Fibroblast of lung (primary cell): Measurements from ENCODE around the gene SLC2A5. TPM values are rescaled to one million over a fixed set of nuclear protein-coding genes. Genes with fewer than 3 reads are reported as not detected.

ENCODE experiments used
- DNase-seq, 2 donors: peaks; one replicate each; pipeline versions ENCODE4 v3.0.0 to v3.0.0-alpha.2; 2010; ENCODE audit warnings: low read depth in 2 of 2
- H2AFZ ChIP-seq: 2 replicates; pipeline ENCODE4 v1.5.1; 2012; ENCODE audit warnings: low read length, control low read depth, inconsistent platforms
- H3K27ac ChIP-seq: 2 replicates; pipeline ENCODE4 v1.5.1; 2011; ENCODE audit warnings: low read length, control low read depth; ENCODE audit not compliant: insufficient read depth
- H3K27me3 ChIP-seq: 2 replicates; pipeline ENCODE4 v1.5.1; 2011; ENCODE audit warnings: mild to moderate bottlenecking, low read length; ENCODE audit not compliant: control insufficient read depth, insufficient read depth
- H3K36me3 ChIP-seq: 2 replicates; pipeline ENCODE4 v1.5.1; 2011; ENCODE audit warnings: low read length; ENCODE audit not compliant: control insufficient read depth, insufficient read depth
- H3K4me1 ChIP-seq: 2 replicates; pipeline ENCODE4 v1.5.1; 2011; ENCODE audit warnings: low read length; ENCODE audit not compliant: control insufficient read depth, insufficient read depth; ENCODE audit errors: extremely low read depth
- H3K4me2 ChIP-seq: 2 replicates; pipeline ENCODE4 v1.5.1; 2011; ENCODE audit warnings: low read length, control low read depth; ENCODE audit not compliant: insufficient read depth; ENCODE audit errors: extremely low read depth
- H3K4me3 ChIP-seq, 4 experiments: fragments of 200-600 bp in 1 of 4; sonication (generic) in 1 of 4; replicated peaks in 1 of 4; 2 replicates each; pipeline ENCODE4 v1.5.1; 2011 to 2016; ENCODE audit warnings: low read length in 4 of 4, low read depth in 3 of 4, mild to moderate bottlenecking in 3 of 4, control low read depth in 2 of 4, inconsistent platforms in 1 of 4, mixed read lengths in 1 of 4; ENCODE audit not compliant: insufficient read depth in 1 of 4; ENCODE audit errors: control extremely low read depth in 1 of 4
- H3K79me2 ChIP-seq: 2 replicates; pipeline ENCODE4 v1.5.1; 2012; ENCODE audit warnings: mild to moderate bottlenecking, low read length, inconsistent platforms; ENCODE audit not compliant: control insufficient read depth, insufficient read depth
- H3K9ac ChIP-seq: 2 replicates; pipeline ENCODE4 v1.5.1; 2011; ENCODE audit warnings: mild to moderate bottlenecking, low read length, control low read depth; ENCODE audit not compliant: insufficient read depth
- H3K9me3 ChIP-seq: 2 replicates; pipeline ENCODE4 v1.5.1; 2012; ENCODE audit warnings: low read depth, low read length; ENCODE audit not compliant: control insufficient read depth, insufficient read depth
- H4K20me1 ChIP-seq: 2 replicates; pipeline ENCODE4 v1.5.1; 2011; ENCODE audit warnings: low read length; ENCODE audit not compliant: control insufficient read depth, insufficient read depth; ENCODE audit errors: extremely low read depth
- EZH2 ChIP-seq: IDR thresholded peaks from 2 replicates; pipeline ENCODE4 v1.5.1; 2012; ENCODE audit warnings: low read length, control low read depth, mild to moderate bottlenecking; ENCODE audit errors: missing control alignments
- polyA plus RNA-seq, 2 donors: library from polyadenylated mRNA; depleted of rRNA in 1 of 2; stranded (reverse) in 1 of 2; unstranded in 1 of 2; fragments of >200 nt; gene quantifications; 2 replicates each; pipeline ENCODE4 v1.2.1, GENCODE V29; 2011 to 2012; ENCODE audit warnings: missing spikeins in 1 of 2
- total RNA-seq: library from RNA; depleted of rRNA; stranded (reverse); fragments of >200 nt; gene quantifications from 2 replicates; pipeline ENCODE4 v1.2.1, GENCODE V29; 2014
- TF ChIP-seq, protein P1 (sequence below), 2 donors: IDR thresholded peaks in 1 of 2; conservative IDR thresholded peaks in 1 of 2; 1 replicate in 1 of 2; 2 replicates in 1 of 2; pipeline ENCODE4 v1.5.1; 2011 to 2012; ENCODE audit warnings: low read length in 2 of 2, control low read depth in 1 of 2, inconsistent platforms in 1 of 2, low read depth in 1 of 2, mild to moderate bottlenecking in 1 of 2

SLC2A5 gene
- total and polyA plus RNA-seq, 2 donors (not counting 1 experiment from before 2014, with no cell fraction given), result 0.83 to 5.8 TPM

DNA sequence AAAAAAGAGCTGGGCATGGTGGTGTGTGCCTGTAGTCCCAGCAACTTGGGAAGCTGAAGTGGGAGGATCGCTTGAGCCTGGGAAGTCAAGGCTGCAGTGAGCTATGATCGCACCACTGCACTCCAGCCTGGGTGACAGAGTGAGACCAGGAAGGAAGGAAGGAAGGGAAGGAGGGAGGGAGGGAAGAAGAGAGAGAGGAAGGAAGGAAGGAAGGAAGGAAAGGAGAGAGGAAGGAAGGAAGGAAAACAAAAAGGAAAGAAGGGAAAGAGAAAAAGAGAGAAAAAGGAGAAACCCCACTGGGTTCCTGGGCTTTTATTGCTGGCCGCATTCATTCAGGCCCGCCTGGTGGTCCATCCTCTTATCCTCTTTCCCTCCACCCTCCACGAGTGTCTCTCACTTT lies 53.0 kb downstream of the SLC2A5 start:
- Histone ChIP-seq H3K9me3 (no peaks in the 10 kb centered on the region), H3K4me3 (no peak overlapping the region), H3K79me2 (no peaks in the 10 kb centered on the region), H3K9ac (no peak overlapping the region), H3K27me3 (peaks cover 2% of the 10 kb centered on the region), H3K27ac (no peak overlapping the region), H3K4me1 (no peaks in the 10 kb centered on the region), H3K36me3 (no peaks in the 10 kb centered on the region), H2AFZ (no peak overlapping the region), H4K20me1 (no peaks in the 10 kb centered on the region), H3K4me2 (no peak overlapping the region)
- TF ChIP-seq EZH2, result no peak
- TF ChIP-seq, protein P1, sequence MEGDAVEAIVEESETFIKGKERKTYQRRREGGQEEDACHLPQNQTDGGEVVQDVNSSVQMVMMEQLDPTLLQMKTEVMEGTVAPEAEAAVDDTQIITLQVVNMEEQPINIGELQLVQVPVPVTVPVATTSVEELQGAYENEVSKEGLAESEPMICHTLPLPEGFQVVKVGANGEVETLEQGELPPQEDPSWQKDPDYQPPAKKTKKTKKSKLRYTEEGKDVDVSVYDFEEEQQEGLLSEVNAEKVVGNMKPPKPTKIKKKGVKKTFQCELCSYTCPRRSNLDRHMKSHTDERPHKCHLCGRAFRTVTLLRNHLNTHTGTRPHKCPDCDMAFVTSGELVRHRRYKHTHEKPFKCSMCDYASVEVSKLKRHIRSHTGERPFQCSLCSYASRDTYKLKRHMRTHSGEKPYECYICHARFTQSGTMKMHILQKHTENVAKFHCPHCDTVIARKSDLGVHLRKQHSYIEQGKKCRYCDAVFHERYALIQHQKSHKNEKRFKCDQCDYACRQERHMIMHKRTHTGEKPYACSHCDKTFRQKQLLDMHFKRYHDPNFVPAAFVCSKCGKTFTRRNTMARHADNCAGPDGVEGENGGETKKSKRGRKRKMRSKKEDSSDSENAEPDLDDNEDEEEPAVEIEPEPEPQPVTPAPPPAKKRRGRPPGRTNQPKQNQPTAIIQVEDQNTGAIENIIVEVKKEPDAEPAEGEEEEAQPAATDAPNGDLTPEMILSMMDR (conservative IDR thresholded peaks at IDR 0.05 in 1 of 2, IDR thresholded peaks at IDR 0.05 in 1 of 2; ENCODE audit: low read depth in 1 of 2, low read length in 2 of 2), result no peak
- DNase-seq, result no peak

DNA sequence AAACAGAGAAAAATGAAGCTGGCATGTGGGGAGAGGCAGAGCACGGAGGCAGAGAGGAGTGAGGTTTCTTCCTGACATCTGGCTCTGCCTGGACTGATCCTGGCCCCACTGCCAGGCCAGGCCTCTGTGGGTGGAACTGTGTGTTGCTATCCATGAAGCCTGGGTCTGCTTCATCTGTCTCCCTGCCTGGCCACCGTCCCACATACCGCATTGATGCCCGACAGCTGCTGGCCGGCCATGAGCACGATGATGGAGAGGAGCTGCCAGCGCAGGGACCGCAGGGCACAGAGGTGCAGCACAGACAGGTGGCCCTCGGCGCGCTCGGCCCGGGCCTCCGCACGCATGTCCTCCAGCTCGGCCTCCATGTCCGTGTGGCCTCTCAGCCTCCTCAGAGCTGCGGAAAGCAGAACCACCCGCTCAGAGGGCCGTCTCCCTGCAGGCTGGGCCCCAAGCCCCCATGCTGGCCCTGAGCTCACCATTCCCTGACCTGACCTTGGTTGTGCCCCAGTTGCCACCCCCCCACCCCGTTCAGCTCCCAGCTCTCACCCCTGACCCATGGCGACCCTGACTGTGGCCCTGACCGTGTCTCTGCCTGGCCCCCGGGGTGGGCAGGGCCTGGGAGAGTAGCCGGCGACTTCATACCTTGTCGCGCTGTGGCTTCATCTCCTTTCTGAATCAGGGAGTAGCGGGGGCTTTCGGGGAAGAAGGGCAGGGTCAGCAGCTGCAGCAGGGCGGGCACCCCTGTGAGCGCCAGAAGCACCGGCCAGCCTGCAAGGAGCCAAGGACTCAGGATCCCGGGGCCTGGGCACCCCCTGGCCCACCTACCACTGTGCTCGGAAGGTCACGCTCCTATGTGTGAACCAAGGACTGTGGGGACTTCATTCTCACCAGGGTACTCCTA lies 54.7 kb downstream of the SLC2A5 start:
- Histone ChIP-seq H3K79me2 (no peaks in the 10 kb centered on the region), H3K9me3 (no peaks in the 10 kb centered on the region), H3K36me3 (no peaks in the 10 kb centered on the region), H3K4me3 (no peak overlapping the region), H3K27me3 (no peaks in the 10 kb centered on the region), H3K4me2 (no peak overlapping the region), H3K9ac (no peak overlapping the region), H3K4me1 (no peaks in the 10 kb centered on the region), H3K27ac (no peak overlapping the region), H4K20me1 (no peaks in the 10 kb centered on the region), H2AFZ (no peak overlapping the region)
- DNase-seq, result no peak
- TF ChIP-seq, protein P1 (conservative IDR thresholded peaks at IDR 0.05 in 1 of 2, IDR thresholded peaks at IDR 0.05 in 1 of 2; ENCODE audit: low read depth in 1 of 2, low read length in 2 of 2), result no peak
- TF ChIP-seq EZH2, result no peak

DNA sequence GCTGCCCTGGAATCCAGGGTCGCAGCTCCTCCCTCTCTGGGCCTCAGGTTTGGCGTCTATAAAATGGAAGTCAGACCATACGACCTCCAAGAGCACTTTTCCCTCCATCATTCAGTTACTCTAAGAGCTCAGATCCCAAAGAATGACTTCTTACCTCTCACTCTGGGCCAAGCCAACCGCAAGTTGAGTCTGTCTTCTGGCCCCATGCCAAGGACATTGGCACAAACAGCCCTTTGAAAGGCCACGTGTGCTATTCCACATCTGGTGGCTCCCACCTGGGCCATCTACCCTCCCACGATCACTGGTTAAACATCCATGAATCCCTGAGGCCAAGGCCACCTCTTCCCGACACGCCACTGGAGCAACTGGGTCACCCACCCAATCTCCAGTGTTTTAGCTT lies 55.6 kb downstream of the SLC2A5 start:
- H3K9ac ChIP-seq, result no peak overlapping the region
- H3K4me3 ChIP-seq, result no peak overlapping the region
- no peak for TF ChIP-seq EZH2
- TF ChIP-seq, protein P1 (conservative IDR thresholded peaks at IDR 0.05 in 1 of 2, IDR thresholded peaks at IDR 0.05 in 1 of 2; ENCODE audit: low read depth in 1 of 2, low read length in 2 of 2), result no peak
- H3K27ac ChIP-seq, result no peak overlapping the region
- no peak overlapping the region for H3K4me2 ChIP-seq
- no peak for DNase-seq
- H3K9me3 ChIP-seq, result no peaks in the 10 kb centered on the region
- H2AFZ ChIP-seq, result no peak overlapping the region
- H3K4me1 ChIP-seq, result no peaks in the 10 kb centered on the region
- H3K27me3 ChIP-seq, result peaks cover 2% of the 10 kb centered on the region
- no peaks in the 10 kb centered on the region for H3K36me3 ChIP-seq
- no peaks in the 10 kb centered on the region for H4K20me1 ChIP-seq
- H3K79me2 ChIP-seq, result no peaks in the 10 kb centered on the region
